IgD-negative memory B cell (primary cell): ENCODE measurements around the gene ELF5. TPM values are rescaled to one million over a fixed set of nuclear protein-coding genes. Genes with fewer than 3 reads are reported as not detected.

ENCODE experiments used
- H3K27ac Mint-ChIP-seq, 3 donors: one replicate each; pipeline ENCODE4 v1.8.0; 2020 to 2022; ENCODE audit warnings: mild to moderate bottlenecking in 3 of 3, mixed read lengths in 3 of 3, moderate library complexity in 1 of 3
- H3K27me3 Mint-ChIP-seq: one replicate; pipeline ENCODE4 v1.8.0; 2021; ENCODE audit warnings: mixed read lengths
- H3K36me3 Mint-ChIP-seq: one replicate; pipeline ENCODE4 v1.8.0; 2020; ENCODE audit warnings: mild to moderate bottlenecking, mixed read lengths
- H3K4me1 Mint-ChIP-seq, 3 donors: one replicate each; pipeline ENCODE4 v1.8.0; 2020 to 2022; ENCODE audit warnings: mixed read lengths in 3 of 3, mild to moderate bottlenecking in 1 of 3
- H3K4me3 Mint-ChIP-seq, 4 donors: one replicate each; pipeline ENCODE4 v1.8.0; 2020 to 2022; ENCODE audit warnings: mild to moderate bottlenecking in 4 of 4, mixed read lengths in 4 of 4, moderate library complexity in 3 of 4
- H3K9me3 Mint-ChIP-seq, 3 donors: one replicate each; pipeline ENCODE4 v1.8.0; 2020 to 2021; ENCODE audit warnings: mixed read lengths in 3 of 3, mild to moderate bottlenecking in 1 of 3
- polyA plus RNA-seq: library from polyadenylated mRNA; unstranded; fragments of 300-500 nt; fragmentation: Illumina TruSeq; gene quantifications from one replicate; pipeline ENCODE4 v1.2.3, GENCODE V29; 2021

Gene ELF5
- polyA plus RNA-seq, 1 donor from 2014 or later, result not detected

GRCh38 chr11:34510218-34510617, 3.4 kb downstream of the ELF5 start:
- Mint-ChIP-seq H3K4me3 (no peak overlapping the region), H3K9me3 (no peaks in the 10 kb centered on the region), H3K4me1 (peaks cover 0 to 2% (median 0%) of the 10 kb centered on the region in 3 donors), H3K27me3 (no peaks in the 10 kb centered on the region), H3K27ac (no peak overlapping the region), H3K36me3 (no peaks in the 10 kb centered on the region)

- H3K36me3 Mint-ChIP-seq, result no peaks in the 10 kb centered on the region
- no peak overlapping the region for H3K4me3 Mint-ChIP-seq
- H3K27me3 Mint-ChIP-seq, result no peaks in the 10 kb centered on the region
- H3K27ac Mint-ChIP-seq, result no peak overlapping the region
- peaks cover 0 to 2% (median 0%) of the 10 kb centered on the region in 3 donors for H3K4me1 Mint-ChIP-seq
- no peaks in the 10 kb centered on the region for H3K9me3 Mint-ChIP-seq
These were observed 4.2 kb downstream of the ELF5 start for GRCh38 chr11:34509336-34509876.

GRCh38 chr11:34508524-34508923, 5.1 kb downstream of the ELF5 start:
- Mint-ChIP-seq H3K27me3 (no peaks in the 10 kb centered on the region), H3K36me3 (no peaks in the 10 kb centered on the region), H3K4me1 (peaks cover 0 to 2% (median 0%) of the 10 kb centered on the region in 3 donors), H3K9me3 (no peaks in the 10 kb centered on the region), H3K4me3 (no peak overlapping the region), H3K27ac (no peak overlapping the region)

GRCh38 chr11:34507610-34508009, 6.0 kb downstream of the ELF5 start:
- Mint-ChIP-seq H3K27me3 (no peaks in the 10 kb centered on the region), H3K4me1 (no peaks in the 10 kb centered on the region), H3K27ac (no peak overlapping the region), H3K36me3 (no peaks in the 10 kb centered on the region), H3K9me3 (no peaks in the 10 kb centered on the region), H3K4me3 (no peak overlapping the region)

GRCh38 chr11:34507156-34507555, 6.4 kb downstream of the ELF5 start:
- Mint-ChIP-seq H3K36me3 (no peaks in the 10 kb centered on the region), H3K4me3 (no peak overlapping the region), H3K9me3 (no peaks in the 10 kb centered on the region), H3K27me3 (no peaks in the 10 kb centered on the region), H3K27ac (no peak overlapping the region), H3K4me1 (no peaks in the 10 kb centered on the region)

- H3K4me1 Mint-ChIP-seq, result no peaks in the 10 kb centered on the region
- no peak overlapping the region for H3K4me3 Mint-ChIP-seq
- H3K9me3 Mint-ChIP-seq, result no peaks in the 10 kb centered on the region
- H3K27ac Mint-ChIP-seq, result no peak overlapping the region
- no peaks in the 10 kb centered on the region for H3K36me3 Mint-ChIP-seq
- H3K27me3 Mint-ChIP-seq, result peaks cover 6% of the 10 kb centered on the region
These were observed 7.7 kb downstream of the ELF5 start for GRCh38 chr11:34505874-34506273.

GRCh38 chr11:34502949-34503348, 10.6 kb downstream of the ELF5 start:
- no peaks in the 10 kb centered on the region for H3K4me1 Mint-ChIP-seq
- H3K36me3 Mint-ChIP-seq, result no peaks in the 10 kb centered on the region
- H3K27me3 Mint-ChIP-seq, result peaks cover 7% of the 10 kb centered on the region
- H3K4me3 Mint-ChIP-seq, result no peak overlapping the region
- H3K27ac Mint-ChIP-seq, result no peak overlapping the region
- no peaks in the 10 kb centered on the region for H3K9me3 Mint-ChIP-seq

- Mint-ChIP-seq H3K9me3 (no peaks in the 10 kb centered on the region), H3K36me3 (no peaks in the 10 kb centered on the region), H3K27ac (no peak overlapping the region), H3K4me3 (no peak overlapping the region), H3K4me1 (no peaks in the 10 kb centered on the region), H3K27me3 (peaks cover 7% of the 10 kb centered on the region)
These were observed 11.6 kb downstream of the ELF5 start for GRCh38 chr11:34501949-34502348.

- H3K4me3 Mint-ChIP-seq, result no peak overlapping the region
- no peaks in the 10 kb centered on the region for H3K36me3 Mint-ChIP-seq
- H3K9me3 Mint-ChIP-seq, result no peaks in the 10 kb centered on the region
- peaks cover 7% of the 10 kb centered on the region for H3K27me3 Mint-ChIP-seq
- H3K27ac Mint-ChIP-seq, result no peak overlapping the region
- no peaks in the 10 kb centered on the region for H3K4me1 Mint-ChIP-seq
These were observed 12.1 kb downstream of the ELF5 start for GRCh38 chr11:34501500-34501899.

- no peaks in the 10 kb centered on the region for H3K36me3 Mint-ChIP-seq
- no peaks in the 10 kb centered on the region for H3K9me3 Mint-ChIP-seq
- H3K27ac Mint-ChIP-seq, result no peak overlapping the region
- H3K4me3 Mint-ChIP-seq, result no peak overlapping the region
- peaks cover 7% of the 10 kb centered on the region for H3K27me3 Mint-ChIP-seq
- H3K4me1 Mint-ChIP-seq, result peaks cover 0 to 2% (median 0%) of the 10 kb centered on the region in 3 donors
These were observed 13.7 kb downstream of the ELF5 start for GRCh38 chr11:34499719-34500500.

- Mint-ChIP-seq H3K27me3 (peaks cover 3% of the 10 kb centered on the region), H3K9me3 (no peaks in the 10 kb centered on the region), H3K27ac (no peak overlapping the region), H3K36me3 (no peaks in the 10 kb centered on the region), H3K4me1 (peaks cover 0 to 2% (median 0%) of the 10 kb centered on the region in 3 donors), H3K4me3 (no peak overlapping the region)
These were observed 17.7 kb downstream of the ELF5 start for GRCh38 chr11:34495724-34496377.

GRCh38 chr11:34495239-34495723, 18.3 kb downstream of the ELF5 start:
- H3K4me1 Mint-ChIP-seq, result peaks cover 0 to 2% (median 0%) of the 10 kb centered on the region in 3 donors
- H3K4me3 Mint-ChIP-seq, result no peak overlapping the region
- peaks cover 2% of the 10 kb centered on the region for H3K27me3 Mint-ChIP-seq
- H3K36me3 Mint-ChIP-seq, result no peaks in the 10 kb centered on the region
- H3K9me3 Mint-ChIP-seq, result no peaks in the 10 kb centered on the region
- H3K27ac Mint-ChIP-seq, result no peak overlapping the region

- Mint-ChIP-seq H3K4me1 (peaks cover 0 to 2% (median 0%) of the 10 kb centered on the region in 3 donors), H3K36me3 (no peaks in the 10 kb centered on the region)
These were observed 19.5 kb downstream of the ELF5 start for GRCh38 chr11:34493926-34494595.

GRCh38 chr11:34493468-34493867, 20.1 kb downstream of the ELF5 start:
- Mint-ChIP-seq H3K27ac (no peak overlapping the region), H3K4me1 (peaks cover 0 to 2% (median 0%) of the 10 kb centered on the region in 3 donors)

More at GRCh38 chr11:34493926-34494595, 19.5 kb downstream of the ELF5 start:
- peaks cover 5% of the 10 kb centered on the region for H3K27me3 Mint-ChIP-seq
- H3K9me3 Mint-ChIP-seq, result no peaks in the 10 kb centered on the region
- no peak overlapping the region for H3K4me3 Mint-ChIP-seq
- H3K27ac Mint-ChIP-seq, result no peak overlapping the region

GRCh38 chr11:34492806-34493414, 20.7 kb downstream of the ELF5 start:
- no peak overlapping the region for H3K4me3 Mint-ChIP-seq

More at GRCh38 chr11:34493468-34493867, 20.1 kb downstream of the ELF5 start:
- Mint-ChIP-seq H3K27me3 (peaks cover 5% of the 10 kb centered on the region), H3K36me3 (no peaks in the 10 kb centered on the region), H3K9me3 (no peaks in the 10 kb centered on the region), H3K4me3 (no peak overlapping the region)

More at GRCh38 chr11:34492806-34493414, 20.7 kb downstream of the ELF5 start:
- Mint-ChIP-seq H3K36me3 (no peaks in the 10 kb centered on the region), H3K27ac (no peak overlapping the region), H3K9me3 (no peaks in the 10 kb centered on the region), H3K4me1 (peaks cover 0 to 2% (median 0%) of the 10 kb centered on the region in 3 donors), H3K27me3 (peaks cover 5% of the 10 kb centered on the region)
